ENCODE data around the gene SLC4A5. TPM values are rescaled to one million over a fixed set of nuclear protein-coding genes. Genes with fewer than 3 reads are reported as not detected.
"Not testable (repeated sequence)": the region's sequence is repeated elsewhere in the genome, so short reads cannot be mapped to it uniquely, and the experiment has no call there.

Gene SLC4A5
- total and polyA plus RNA-seq, 7 donors = under 0.01 to 12.2 (median 1.8) TPM

DNA sequence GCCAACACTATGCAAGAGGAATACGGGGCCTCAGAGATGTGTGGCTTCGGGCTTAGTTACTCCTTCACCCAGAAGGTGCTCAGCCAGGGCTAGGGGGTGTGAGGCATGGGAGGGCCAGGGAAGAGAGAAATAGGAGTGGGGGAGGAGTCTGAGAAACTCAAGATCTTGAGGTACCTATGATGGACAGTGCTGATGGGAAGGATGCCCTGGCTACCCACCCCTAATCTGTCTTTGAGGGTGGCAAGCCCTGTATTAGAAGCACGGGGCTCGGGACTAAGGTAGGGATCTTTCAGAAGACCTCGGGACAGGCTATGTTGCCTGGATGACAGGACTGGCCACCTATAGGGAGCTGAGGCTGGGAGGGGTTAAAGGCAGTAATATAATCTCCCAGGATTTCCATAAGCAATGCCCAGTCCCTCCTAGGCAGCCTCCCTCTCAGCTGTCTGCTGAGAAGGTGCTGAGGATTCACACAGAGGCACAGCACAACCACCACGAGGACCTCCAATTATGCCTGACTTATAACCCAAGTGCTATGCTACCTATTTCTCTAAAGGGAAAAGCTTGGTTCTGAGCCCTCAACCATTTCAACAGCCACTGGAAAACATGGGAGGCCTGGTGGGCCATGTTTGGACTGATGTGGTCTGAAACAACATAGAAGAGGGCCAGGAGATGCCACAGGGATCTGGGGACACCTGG lies 121.5 kb downstream of the SLC4A5 start:
- Histone ChIP-seq H3K36me3 (no peaks in the 10 kb centered on the region), H3K27me3 (no peaks in the 10 kb centered on the region), H3K4me3 (no peak overlapping the region), H3K27ac (no peak overlapping the region), H3K4me1 (no peaks in the 10 kb centered on the region), H3K9me3 (no peaks in the 10 kb centered on the region)
- TF ChIP-seq EP300 (IDR thresholded peaks at IDR 0.05) (no peak), CTCF (IDR thresholded peaks at IDR 0.05) (no peak), POLR2A (IDR thresholded peaks at IDR 0.05) (no peak), POLR2AphosphoS5 (IDR thresholded peaks at IDR 0.05) (no peak)
- no peak for DNase-seq
- 96 to 97% methylated on average over 6 of the region's 6 CpGs for WGBS, 2 donors
- intact Hi-C loops (cut with DNase I) = no loop called here

- Histone ChIP-seq H3K27me3 (no peaks in the 10 kb centered on the region), H3K4me3 (no peak overlapping the region), H3K9me3 (no peaks in the 10 kb centered on the region), H3K27ac (no peak overlapping the region), H3K36me3 (no peaks in the 10 kb centered on the region), H3K4me1 (no peaks in the 10 kb centered on the region)
- no peak for TF ChIP-seq EP300 (IDR thresholded peaks at IDR 0.05)
- no peak for DNase-seq
- WGBS, 2 donors = 97 to 98% methylated on average over 6 of the region's 6 CpGs
- intact Hi-C loops (cut with DNase I) = no loop called here
Observed at GRCh38 chr2:74221091-74221490, 122.1 kb downstream of the SLC4A5 start.

- WGBS, 2 donors = 94 to 98% methylated on average over 5 of the region's 5 CpGs
- intact Hi-C loops (cut with DNase I) = no loop called here
- no peaks in the 10 kb centered on the region for H3K36me3 ChIP-seq
Observed at GRCh38 chr2:74219846-74220486, 123.2 kb downstream of the SLC4A5 start.

GRCh38 chr2:74216642-74217041 lies 126.6 kb downstream of the SLC4A5 start:
- peaks cover 0 to 9% (median 3%) of the 10 kb centered on the region in 4 donors for H3K36me3 ChIP-seq
- TF ChIP-seq EP300 (IDR thresholded peaks at IDR 0.05) (no peak), POLR2A (IDR thresholded peaks at IDR 0.05) (no peak), CTCF (IDR thresholded peaks at IDR 0.05) (no peak), POLR2AphosphoS5 (IDR thresholded peaks at IDR 0.05) (no peak)
- H3K4me3 ChIP-seq = no peak overlapping the region
- H3K9me3 ChIP-seq = no peaks in the 10 kb centered on the region
- intact Hi-C loops (cut with DNase I) = no loop called here
- DNase-seq = no peak
- no peaks in the 10 kb centered on the region for H3K4me1 ChIP-seq
- 63 to 82% methylated on average over 2 of the region's 2 CpGs for WGBS, 2 donors
- H3K27me3 ChIP-seq = no peaks in the 10 kb centered on the region
- H3K27ac ChIP-seq = no peak overlapping the region

More at GRCh38 chr2:74219846-74220486, 123.2 kb downstream of the SLC4A5 start:
- no peaks in the 10 kb centered on the region for H3K27me3 ChIP-seq
- no peaks in the 10 kb centered on the region for H3K4me1 ChIP-seq
- DNase-seq = no peak
- no peak overlapping the region for H3K4me3 ChIP-seq
- H3K9me3 ChIP-seq = no peaks in the 10 kb centered on the region
- H3K27ac ChIP-seq = no peak overlapping the region
- TF ChIP-seq CTCF (IDR thresholded peaks at IDR 0.05) (no peak), POLR2A (IDR thresholded peaks at IDR 0.05) (no peak), POLR2AphosphoS5 (IDR thresholded peaks at IDR 0.05) (no peak), EP300 (IDR thresholded peaks at IDR 0.05) (no peak)

GRCh38 chr2:74215771-74216170 lies 127.4 kb downstream of the SLC4A5 start:
- DNase-seq; H3K9me3 ChIP-seq; H3K27ac ChIP-seq; H3K4me1 ChIP-seq; intact Hi-C loops (cut with DNase I); H3K27me3 ChIP-seq; H3K36me3 ChIP-seq; H3K4me3 ChIP-seq: not testable (repeated sequence)
- 95% methylated on average over 6 of the region's 6 CpGs for WGBS, 2 donors
